OCI-LY3 (cell line): ENCODE measurements around the gene FARP1.

Source experiments
- EZH2phosphoT487 ChIP-seq: fragments of 200-600 bp; shearing (Covaris generic); IDR thresholded peaks from 2 replicates; pipeline ENCODE4 v1.6.1; 2018; ENCODE audit warnings: antibody characterized with exemption, mixed run types, low read depth
- TF ChIP-seq, protein P1 (sequence below): fragments of 200-600, 300-600 bp; sonication (generic); IDR thresholded peaks from 2 replicates; pipeline ENCODE4 v1.5.1; 2014; ENCODE audit warnings: antibody characterized with exemption, low read length, low read depth

DNA sequence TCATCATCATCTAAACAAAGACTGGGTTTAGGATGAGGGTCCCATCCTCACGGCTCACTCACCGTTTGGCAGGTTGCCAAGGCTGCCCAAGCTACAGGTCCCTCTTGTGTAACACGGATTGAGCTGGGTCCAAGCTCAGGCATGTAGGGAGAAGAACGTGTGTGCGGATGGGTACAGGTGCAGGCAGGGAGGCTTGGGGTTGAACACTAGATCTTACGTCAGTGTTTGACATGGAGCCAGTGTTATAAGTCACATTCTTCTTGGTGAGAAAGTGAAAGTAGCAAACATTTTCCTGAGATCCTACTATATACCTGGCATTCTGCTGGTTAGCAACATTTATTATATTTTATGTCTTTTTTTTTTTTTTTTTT is 171.0 kb downstream of the FARP1 start:
- TF ChIP-seq, protein P1, sequence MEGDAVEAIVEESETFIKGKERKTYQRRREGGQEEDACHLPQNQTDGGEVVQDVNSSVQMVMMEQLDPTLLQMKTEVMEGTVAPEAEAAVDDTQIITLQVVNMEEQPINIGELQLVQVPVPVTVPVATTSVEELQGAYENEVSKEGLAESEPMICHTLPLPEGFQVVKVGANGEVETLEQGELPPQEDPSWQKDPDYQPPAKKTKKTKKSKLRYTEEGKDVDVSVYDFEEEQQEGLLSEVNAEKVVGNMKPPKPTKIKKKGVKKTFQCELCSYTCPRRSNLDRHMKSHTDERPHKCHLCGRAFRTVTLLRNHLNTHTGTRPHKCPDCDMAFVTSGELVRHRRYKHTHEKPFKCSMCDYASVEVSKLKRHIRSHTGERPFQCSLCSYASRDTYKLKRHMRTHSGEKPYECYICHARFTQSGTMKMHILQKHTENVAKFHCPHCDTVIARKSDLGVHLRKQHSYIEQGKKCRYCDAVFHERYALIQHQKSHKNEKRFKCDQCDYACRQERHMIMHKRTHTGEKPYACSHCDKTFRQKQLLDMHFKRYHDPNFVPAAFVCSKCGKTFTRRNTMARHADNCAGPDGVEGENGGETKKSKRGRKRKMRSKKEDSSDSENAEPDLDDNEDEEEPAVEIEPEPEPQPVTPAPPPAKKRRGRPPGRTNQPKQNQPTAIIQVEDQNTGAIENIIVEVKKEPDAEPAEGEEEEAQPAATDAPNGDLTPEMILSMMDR = no peak
- no peak for TF ChIP-seq EZH2phosphoT487
